Tibial nerve (tissue), 4 donors: Measurements from ENCODE around the gene NMT1.

Experiments
- CTCF ChIP-seq, 5 experiments: fragments of 200-600 bp in 3 of 5; fragments of 450-650 bp in 2 of 5; sonication (generic) in 3 of 5; IDR thresholded peaks; one replicate each; pipeline ENCODE4 v1.5.1; 2016 to 2019; ENCODE audit warnings: antibody characterized with exemption in 5 of 5, mild to moderate bottlenecking in 3 of 5, moderate library complexity in 2 of 5
- EP300 ChIP-seq, 2 donors: sonication (generic); formaldehyde crosslinking; IDR thresholded peaks; one replicate each; pipeline ENCODE4 v1.6.1; 2017; ENCODE audit warnings: antibody characterized with exemption in 2 of 2, mild to moderate bottlenecking in 1 of 2

GRCh38 chr17:45110676-45111611, 49.8 kb downstream of the NMT1 start:
- peak in 1 of 5 experiments; percentile 12 for TF ChIP-seq CTCF (IDR thresholded peaks at IDR 0.05)
- no peak for TF ChIP-seq EP300 (IDR thresholded peaks at IDR 0.05)
